Measurements from ENCODE around the gene NEURL1.

NEURL1 gene

DNA sequence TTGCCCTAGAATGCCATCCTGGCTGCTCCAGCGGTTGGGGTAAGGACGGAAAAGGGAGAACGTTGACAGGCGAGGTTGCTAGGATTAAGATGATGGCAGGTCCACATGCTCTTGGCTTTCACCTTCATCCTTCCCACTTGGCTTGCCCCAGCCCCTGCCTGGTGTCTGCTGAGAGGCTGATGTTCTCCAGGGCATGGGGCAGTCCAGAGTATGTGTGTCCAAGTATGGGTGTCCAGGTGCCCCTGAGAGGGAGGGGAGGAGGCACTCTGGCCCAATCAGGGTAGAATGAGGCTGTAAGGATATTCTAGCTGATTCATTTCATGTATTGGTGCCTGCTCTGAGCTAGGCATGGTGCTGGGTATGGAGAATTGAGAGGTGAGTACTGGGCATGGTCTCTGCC is 12.6 kb downstream of the NEURL1 start:
- in situ Hi-C loops (cut with HindIII; ENCODE audit: low sequenced_read_pairs), result no loop called here
- no peak overlapping the region for H3K4me3 ChIP-seq (ENCODE audit: low read depth, low read length)
- TF ChIP-seq, protein P1, sequence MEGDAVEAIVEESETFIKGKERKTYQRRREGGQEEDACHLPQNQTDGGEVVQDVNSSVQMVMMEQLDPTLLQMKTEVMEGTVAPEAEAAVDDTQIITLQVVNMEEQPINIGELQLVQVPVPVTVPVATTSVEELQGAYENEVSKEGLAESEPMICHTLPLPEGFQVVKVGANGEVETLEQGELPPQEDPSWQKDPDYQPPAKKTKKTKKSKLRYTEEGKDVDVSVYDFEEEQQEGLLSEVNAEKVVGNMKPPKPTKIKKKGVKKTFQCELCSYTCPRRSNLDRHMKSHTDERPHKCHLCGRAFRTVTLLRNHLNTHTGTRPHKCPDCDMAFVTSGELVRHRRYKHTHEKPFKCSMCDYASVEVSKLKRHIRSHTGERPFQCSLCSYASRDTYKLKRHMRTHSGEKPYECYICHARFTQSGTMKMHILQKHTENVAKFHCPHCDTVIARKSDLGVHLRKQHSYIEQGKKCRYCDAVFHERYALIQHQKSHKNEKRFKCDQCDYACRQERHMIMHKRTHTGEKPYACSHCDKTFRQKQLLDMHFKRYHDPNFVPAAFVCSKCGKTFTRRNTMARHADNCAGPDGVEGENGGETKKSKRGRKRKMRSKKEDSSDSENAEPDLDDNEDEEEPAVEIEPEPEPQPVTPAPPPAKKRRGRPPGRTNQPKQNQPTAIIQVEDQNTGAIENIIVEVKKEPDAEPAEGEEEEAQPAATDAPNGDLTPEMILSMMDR (IDR thresholded peaks at IDR 0.05; ENCODE audit: low read depth, low read length), result no peak
- DNase-seq (ENCODE audit: low read depth, low spot score), result no peak

DNA sequence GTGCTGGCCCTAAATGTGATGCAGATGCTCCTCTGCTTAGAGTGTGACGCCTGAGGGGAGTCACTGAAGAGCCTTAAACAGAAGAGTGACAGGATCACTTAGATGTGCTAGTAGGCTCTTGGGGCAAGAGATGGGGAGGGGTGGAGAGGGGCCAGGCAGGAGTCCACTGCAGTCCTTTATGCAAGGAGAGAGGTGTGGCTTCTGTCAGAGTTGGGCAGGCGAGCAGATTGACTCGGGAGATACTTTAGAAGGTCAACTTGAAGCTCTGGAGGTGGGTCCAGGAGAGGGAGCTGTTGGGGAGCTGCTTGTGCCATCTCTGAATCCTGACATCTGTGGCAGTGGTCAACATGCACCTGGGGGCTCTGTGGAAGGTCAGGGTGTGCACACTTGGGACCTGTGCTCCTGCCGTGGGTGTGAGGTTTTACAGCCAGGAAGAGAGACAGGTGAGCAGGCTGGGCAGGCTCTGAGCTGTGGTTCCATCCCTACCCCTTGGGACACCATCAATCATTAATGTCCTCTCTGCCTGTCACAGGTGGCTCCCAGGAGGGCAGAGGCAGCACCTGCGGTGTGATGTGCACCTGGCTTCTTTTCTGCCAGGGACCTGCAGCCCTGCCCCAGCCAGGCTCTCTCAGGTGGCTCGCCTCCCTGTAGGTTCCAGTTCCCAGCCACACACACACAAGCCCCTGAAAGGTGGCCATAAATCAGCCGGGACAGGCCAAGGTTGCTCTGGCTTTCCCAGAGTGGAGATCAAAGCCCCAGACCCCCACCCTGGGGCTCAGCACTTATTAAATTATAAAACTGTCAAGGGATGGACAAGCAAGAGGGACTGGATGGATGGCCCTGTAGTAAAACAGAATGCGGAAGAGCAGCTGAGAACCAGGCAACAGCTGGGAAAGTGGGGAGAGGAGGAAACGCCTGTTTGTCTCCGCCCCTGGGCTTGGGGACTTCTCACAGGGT is 14.0 kb downstream of the NEURL1 start:
- H3K4me3 ChIP-seq (ENCODE audit: low read depth, low read length), result no peak overlapping the region
- in situ Hi-C loops (cut with HindIII; ENCODE audit: low sequenced_read_pairs), result no loop called here
- DNase-seq (ENCODE audit: low read depth, low spot score), result no peak
- TF ChIP-seq, protein P1 (IDR thresholded peaks at IDR 0.05; ENCODE audit: low read depth, low read length), result no peak

DNA sequence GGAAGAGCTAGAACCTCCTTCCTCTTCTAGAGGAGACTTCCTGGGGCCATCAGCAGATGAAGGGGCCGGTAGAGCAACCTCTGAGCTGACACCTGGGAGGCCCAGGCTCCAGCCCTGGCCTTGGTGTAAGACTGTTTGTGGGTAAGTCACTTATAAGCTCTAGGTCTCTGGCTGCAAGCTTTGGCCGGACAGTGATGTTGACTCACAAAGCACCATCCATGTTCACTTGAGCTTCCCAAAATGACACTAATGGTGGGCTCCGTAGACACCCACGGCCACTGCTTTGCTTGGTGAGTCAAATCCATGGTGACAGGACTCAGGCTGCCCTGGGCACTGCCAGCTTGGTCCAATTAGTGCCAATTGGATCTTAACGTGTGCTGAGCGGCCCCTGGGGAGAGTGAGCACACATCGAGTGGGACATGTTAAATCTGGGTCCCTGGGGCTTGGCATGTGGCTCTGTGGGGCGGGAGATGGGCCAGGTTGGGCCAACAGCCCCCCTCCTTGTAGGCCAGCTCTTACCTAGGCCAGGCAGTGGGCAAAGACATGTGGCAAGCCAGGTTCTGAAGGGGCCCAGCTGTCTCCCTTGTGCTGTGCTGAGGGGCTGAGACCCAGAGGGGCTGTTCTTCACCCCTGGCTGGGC is 16.7 kb downstream of the NEURL1 start:
- in situ Hi-C loops (cut with HindIII; ENCODE audit: low sequenced_read_pairs), result no loop called here
- TF ChIP-seq, protein P1 (IDR thresholded peaks at IDR 0.05; ENCODE audit: low read depth, low read length), result no peak

DNA sequence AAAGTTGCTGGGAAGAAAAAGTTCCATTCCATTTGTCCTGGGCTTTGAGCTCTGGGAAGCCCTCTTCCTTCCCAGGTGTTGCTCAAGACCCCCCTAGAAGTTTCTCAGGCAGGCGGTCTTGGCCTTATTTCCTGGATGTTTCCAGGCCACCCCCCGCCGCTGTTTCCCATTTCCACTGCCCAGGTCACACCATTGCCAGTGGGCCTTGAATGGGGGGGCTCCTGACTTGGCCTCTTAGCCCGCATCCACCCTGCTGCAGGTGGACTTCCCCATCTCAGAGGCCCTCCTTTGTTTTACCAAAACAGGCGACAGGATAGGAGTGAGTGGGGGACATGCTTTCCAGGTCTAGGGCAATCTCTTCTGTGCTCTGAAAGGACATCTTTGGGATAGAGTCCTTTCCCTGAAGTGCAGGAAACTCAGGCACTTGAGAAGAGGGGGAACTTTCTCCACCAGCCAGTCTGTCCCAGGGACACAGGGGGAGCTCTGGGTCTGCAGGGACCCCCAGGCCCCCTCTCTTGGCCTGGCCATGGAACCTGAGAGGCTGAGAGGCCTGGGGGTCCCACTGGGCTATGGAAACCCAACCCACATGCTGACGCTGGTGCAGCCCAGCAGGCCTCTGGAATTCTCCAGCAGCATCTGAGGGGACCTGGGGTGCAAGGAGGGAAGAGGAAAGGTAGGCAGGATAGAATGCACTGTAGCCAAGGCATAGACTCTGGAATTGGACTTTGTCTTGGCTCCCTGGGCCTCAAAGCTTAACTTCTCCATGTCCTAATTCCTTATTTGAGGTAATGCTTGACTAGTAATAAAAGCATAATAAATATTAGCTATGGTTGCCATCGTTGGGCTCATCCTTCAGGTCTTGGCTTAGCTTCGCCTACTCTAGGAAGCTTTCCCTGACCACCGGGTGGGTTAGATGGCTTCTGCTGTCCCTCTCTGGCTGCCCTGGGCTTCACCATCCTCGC is 17.6 kb downstream of the NEURL1 start:
- in situ Hi-C loops (cut with HindIII; ENCODE audit: low sequenced_read_pairs), result no loop called here
- TF ChIP-seq, protein P1 (IDR thresholded peaks at IDR 0.05; ENCODE audit: low read depth, low read length), result no peak
- DNase-seq (ENCODE audit: low read depth, low spot score), result no peak
- H3K4me3 ChIP-seq (ENCODE audit: low read depth, low read length), result no peak overlapping the region

More for the DNA sequence above, 16.7 kb downstream of the NEURL1 start:
- no peak for DNase-seq (ENCODE audit: low read depth, low spot score)
- H3K4me3 ChIP-seq (ENCODE audit: low read depth, low read length), result no peak overlapping the region

DNA sequence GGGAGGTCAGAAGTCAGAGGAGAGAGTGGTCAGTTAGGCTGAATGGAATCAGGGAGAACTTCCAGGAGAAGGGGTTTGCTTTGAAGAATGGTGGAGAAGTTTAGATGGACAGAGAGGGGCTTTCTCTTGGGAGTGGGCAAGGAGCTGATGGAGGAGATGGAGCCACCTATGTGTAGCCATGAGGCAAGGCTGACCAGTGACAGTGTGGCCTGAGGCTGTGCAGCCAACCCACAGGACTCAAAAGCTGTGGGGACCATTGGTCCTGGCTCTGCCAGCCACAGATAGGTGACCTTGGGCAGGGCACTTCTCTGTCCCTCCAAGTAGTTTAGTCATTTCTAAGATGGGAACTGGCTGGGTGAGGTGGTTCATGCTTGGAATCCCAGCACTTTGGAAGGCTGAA is 18.7 kb downstream of the NEURL1 start:
- in situ Hi-C loops (cut with HindIII; ENCODE audit: low sequenced_read_pairs), result no loop called here
- DNase-seq (ENCODE audit: low read depth, low spot score), result no peak
- TF ChIP-seq, protein P1 (IDR thresholded peaks at IDR 0.05; ENCODE audit: low read depth, low read length), result no peak
- H3K4me3 ChIP-seq (ENCODE audit: low read depth, low read length), result no peak overlapping the region
